ENCODE measurements around the gene DDX24. TPM values are rescaled to one million over a fixed set of nuclear protein-coding genes. Genes with fewer than 3 reads are reported as not detected.

DDX24 gene
- total and polyA plus RNA-seq, 12 donors: 221 to 616 (median 337) TPM

DNA sequence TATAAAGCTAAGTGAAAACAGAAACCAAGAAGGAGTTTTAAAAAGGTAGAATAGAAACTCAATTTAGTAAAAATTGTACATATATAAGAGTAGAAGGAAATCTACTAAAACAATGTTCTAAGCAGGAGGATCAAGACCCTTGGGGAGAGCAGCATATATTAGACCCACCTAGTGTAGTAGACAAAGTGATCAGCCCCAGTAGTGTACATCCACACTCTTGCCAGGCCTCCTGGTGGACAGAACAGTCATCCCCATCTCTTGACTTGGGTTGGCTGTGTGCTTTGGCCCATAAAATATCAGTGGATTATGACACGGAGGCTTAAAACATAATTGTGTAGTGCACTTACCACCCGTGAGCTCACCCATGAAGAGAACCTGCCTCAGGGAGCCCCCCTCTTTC is 65.8 kb downstream of the DDX24 start:
- WGBS, 4 donors: 77 to 100% (median 90%) methylated on average over 1 to 2 of the region's 2 CpGs
- H3K36me3 ChIP-seq (replicated peaks in 1 of 2): no peaks in the 10 kb centered on the region
- H3K27ac ChIP-seq: no peak overlapping the region
- H3K27me3 ChIP-seq: no peaks in the 10 kb centered on the region
- H3K9me3 ChIP-seq (replicated peaks in 1 of 3): no peaks in the 10 kb centered on the region
- intact Hi-C loops (cut with DNase I): no loop called here
- TF ChIP-seq, protein P1, sequence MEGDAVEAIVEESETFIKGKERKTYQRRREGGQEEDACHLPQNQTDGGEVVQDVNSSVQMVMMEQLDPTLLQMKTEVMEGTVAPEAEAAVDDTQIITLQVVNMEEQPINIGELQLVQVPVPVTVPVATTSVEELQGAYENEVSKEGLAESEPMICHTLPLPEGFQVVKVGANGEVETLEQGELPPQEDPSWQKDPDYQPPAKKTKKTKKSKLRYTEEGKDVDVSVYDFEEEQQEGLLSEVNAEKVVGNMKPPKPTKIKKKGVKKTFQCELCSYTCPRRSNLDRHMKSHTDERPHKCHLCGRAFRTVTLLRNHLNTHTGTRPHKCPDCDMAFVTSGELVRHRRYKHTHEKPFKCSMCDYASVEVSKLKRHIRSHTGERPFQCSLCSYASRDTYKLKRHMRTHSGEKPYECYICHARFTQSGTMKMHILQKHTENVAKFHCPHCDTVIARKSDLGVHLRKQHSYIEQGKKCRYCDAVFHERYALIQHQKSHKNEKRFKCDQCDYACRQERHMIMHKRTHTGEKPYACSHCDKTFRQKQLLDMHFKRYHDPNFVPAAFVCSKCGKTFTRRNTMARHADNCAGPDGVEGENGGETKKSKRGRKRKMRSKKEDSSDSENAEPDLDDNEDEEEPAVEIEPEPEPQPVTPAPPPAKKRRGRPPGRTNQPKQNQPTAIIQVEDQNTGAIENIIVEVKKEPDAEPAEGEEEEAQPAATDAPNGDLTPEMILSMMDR (IDR thresholded peaks at IDR 0.05): no peak
- TF ChIP-seq POLR2A (IDR thresholded peaks at IDR 0.05): no peak
- H3K4me3 ChIP-seq: no peak overlapping the region
- DNase-seq: no peak
- H3K4me1 ChIP-seq (replicated peaks in 1 of 2): no peaks in the 10 kb centered on the region

GRCh38 chr14:94014382-94014781 is 66.6 kb downstream of the DDX24 start:
- Histone ChIP-seq H3K27me3 (no peaks in the 10 kb centered on the region), H3K36me3 (replicated peaks in 1 of 2) (no peaks in the 10 kb centered on the region), H3K27ac (no peak overlapping the region), H3K4me3 (no peak overlapping the region), H3K9me3 (replicated peaks in 1 of 3) (no peaks in the 10 kb centered on the region), H3K4me1 (replicated peaks in 1 of 2) (no peaks in the 10 kb centered on the region)
- TF ChIP-seq, protein P1 (IDR thresholded peaks at IDR 0.05): no peak
- no peak for TF ChIP-seq POLR2A (IDR thresholded peaks at IDR 0.05)
- no peak for DNase-seq
- intact Hi-C loops (cut with DNase I): no loop called here
- WGBS, 4 donors: 78 to 87% (median 84%) methylated on average over 6 of the region's 6 CpGs

GRCh38 chr14:94011795-94012194 is 69.2 kb downstream of the DDX24 start:
- intact Hi-C loops (cut with DNase I): no loop called here
- TF ChIP-seq, protein P1 (IDR thresholded peaks at IDR 0.05): no peak
- no peak for TF ChIP-seq POLR2A (IDR thresholded peaks at IDR 0.05)
- WGBS, 4 donors: 47 to 57% (median 54%) methylated on average over 2 of the region's 2 CpGs
- no peak for DNase-seq
- Histone ChIP-seq H3K4me1 (replicated peaks in 1 of 2) (no peaks in the 10 kb centered on the region), H3K27me3 (no peaks in the 10 kb centered on the region), H3K36me3 (replicated peaks in 1 of 2) (no peaks in the 10 kb centered on the region), H3K27ac (no peak overlapping the region), H3K4me3 (no peak overlapping the region), H3K9me3 (replicated peaks in 1 of 3) (no peaks in the 10 kb centered on the region)

GRCh38 chr14:94010625-94011024 is 70.4 kb downstream of the DDX24 start:
- Histone ChIP-seq H3K27ac (no peak overlapping the region), H3K4me3 (no peak overlapping the region), H3K36me3 (replicated peaks in 1 of 2) (no peaks in the 10 kb centered on the region), H3K9me3 (replicated peaks in 1 of 3) (no peaks in the 10 kb centered on the region), H3K4me1 (replicated peaks in 1 of 2) (no peaks in the 10 kb centered on the region), H3K27me3 (no peaks in the 10 kb centered on the region)
- no peak for TF ChIP-seq POLR2A (IDR thresholded peaks at IDR 0.05)
- TF ChIP-seq, protein P1 (IDR thresholded peaks at IDR 0.05): no peak
- no peak for DNase-seq
- intact Hi-C loops (cut with DNase I): no loop called here
- WGBS, 4 donors: 72 to 87% (median 80%) methylated on average over 6 of the region's 6 CpGs

All from adrenal gland (tissue), 12 donors.